A549 treated with DMSO at 1 μM for 4 hours (cell line): ENCODE measurements around the gene GGT7. TPM values are rescaled to one million over a fixed set of nuclear protein-coding genes. Genes with fewer than 3 reads are reported as not detected.

Experiments used
- total RNA-seq: library from RNA; stranded (reverse); fragments of 200-300 nt; extraction: Qiagen RNA extraction; gene quantifications from 5 replicates; pipeline ENCODE4 v1.2.3, GENCODE V29; 2022; ENCODE audit warnings: low read depth

The GGT7 gene, protein sequence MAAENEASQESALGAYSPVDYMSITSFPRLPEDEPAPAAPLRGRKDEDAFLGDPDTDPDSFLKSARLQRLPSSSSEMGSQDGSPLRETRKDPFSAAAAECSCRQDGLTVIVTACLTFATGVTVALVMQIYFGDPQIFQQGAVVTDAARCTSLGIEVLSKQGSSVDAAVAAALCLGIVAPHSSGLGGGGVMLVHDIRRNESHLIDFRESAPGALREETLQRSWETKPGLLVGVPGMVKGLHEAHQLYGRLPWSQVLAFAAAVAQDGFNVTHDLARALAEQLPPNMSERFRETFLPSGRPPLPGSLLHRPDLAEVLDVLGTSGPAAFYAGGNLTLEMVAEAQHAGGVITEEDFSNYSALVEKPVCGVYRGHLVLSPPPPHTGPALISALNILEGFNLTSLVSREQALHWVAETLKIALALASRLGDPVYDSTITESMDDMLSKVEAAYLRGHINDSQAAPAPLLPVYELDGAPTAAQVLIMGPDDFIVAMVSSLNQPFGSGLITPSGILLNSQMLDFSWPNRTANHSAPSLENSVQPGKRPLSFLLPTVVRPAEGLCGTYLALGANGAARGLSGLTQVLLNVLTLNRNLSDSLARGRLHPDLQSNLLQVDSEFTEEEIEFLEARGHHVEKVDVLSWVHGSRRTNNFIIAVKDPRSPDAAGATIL
- 6.2 to 8.1 TPM (median 7.3 TPM) in 5 replicates for total RNA-seq

DNA sequence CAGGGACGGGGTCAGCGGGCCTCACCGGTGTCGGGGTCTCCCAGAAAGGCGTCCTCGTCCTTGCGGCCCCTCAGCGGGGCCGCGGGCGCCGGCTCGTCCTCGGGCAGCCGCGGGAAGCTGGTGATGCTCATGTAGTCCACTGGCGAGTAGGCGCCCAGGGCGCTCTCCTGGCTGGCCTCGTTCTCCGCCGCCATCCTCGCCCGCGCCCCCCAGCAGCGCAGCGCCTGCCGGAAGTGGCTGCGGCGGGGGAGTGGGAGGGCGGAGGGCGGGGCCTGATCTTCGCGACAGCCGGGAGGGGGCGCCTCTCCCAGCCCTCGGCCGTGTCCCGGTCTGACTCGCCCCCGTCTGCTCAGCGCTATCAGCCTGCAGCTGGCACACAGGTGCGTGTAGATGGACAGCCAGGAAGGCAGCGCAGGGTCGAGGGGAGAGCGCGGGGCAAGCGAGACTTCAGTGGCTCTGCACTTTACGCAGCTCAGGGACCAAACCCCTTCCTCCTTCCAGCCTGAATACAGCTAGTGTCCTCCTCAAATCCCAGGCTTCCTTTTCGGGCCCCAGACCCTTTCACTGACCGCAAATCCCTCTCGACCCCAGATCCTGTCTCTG, at the start of gene GGT7:
TSS of gene GGT7 (minus strand) at position 235 of the 603 bp plus-strand sequence. CDS start at position 194, 41 bp downstream.

GRCh38 chr20:34876406-34877282, 4.0 kb upstream of the GGT7 start, which contains the start of gene ACSS2:
ACSS2 (plus strand) TSS chr20:34876612; CDS start chr20:34876646, 34 bp downstream.

DNA sequence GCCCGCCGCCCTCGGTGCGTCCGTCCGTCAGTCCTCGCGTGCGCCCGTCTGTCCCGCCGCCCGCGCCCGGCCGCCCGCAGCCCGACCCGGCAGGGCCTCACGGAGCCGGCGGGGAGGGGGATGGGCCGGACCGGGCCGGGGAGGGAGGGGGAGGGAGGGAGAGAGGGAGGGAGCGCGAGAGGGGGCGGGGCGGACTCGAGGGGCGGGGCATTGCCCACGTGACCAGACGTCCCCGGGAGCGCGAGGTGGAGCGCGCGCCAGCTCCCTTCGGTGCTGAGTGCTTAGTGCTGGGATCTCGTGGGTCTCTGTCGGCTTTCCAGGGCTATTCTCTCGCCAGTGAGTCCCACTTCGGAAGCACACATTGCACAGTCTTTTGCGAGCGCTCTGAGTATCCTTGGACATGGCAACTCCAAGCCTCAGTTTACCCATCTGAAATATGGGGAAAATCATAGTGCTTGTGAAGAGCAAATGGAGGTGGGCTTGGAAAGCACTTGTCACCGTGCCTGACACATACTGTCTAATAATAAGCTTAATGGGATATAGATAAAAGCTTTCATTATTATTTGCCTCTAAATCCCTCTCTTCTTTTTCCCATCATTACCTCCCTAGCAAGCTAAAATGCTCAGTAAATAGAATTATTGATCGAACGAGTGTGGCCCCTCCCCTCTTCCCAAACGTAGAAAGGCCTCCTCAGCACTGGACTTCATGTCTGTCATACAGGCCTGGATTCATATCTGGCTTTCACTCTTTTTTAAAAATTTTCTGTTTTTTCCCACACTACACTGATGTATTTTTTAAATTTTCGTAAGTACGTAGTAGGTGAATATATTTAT, 46.9 kb downstream of the GGT7 start, which contains the start of gene NCOA6:
TSS of gene NCOA6 (minus strand) at position 122 of the 833 bp plus-strand sequence. CDS start 43,296 bp downstream, outside the sequence.

Other genes with a start within 250 kb of the GGT7 start
- 25.1 to 31.2 TPM (median 30.0 TPM) in 5 replicates for gene PIGU, start 195.8 kb downstream of the GGT7 start, total RNA-seq
- gene TP53INP2, start 168.5 kb downstream of the GGT7 start, total RNA-seq = 7.4 to 10.6 TPM (median 7.5 TPM) in 5 replicates
- 16.3 to 21.7 TPM (median 20.8 TPM) in 5 replicates for gene NCOA6, start 47.2 kb downstream of the GGT7 start, total RNA-seq
- 7.1 to 10.2 TPM (median 9.2 TPM) in 5 replicates for gene ACSS2, start 3.8 kb upstream of the GGT7 start, total RNA-seq
- 56.8 to 60.3 TPM (median 59.2 TPM) in 5 replicates for gene GSS, start 83.0 kb upstream of the GGT7 start, total RNA-seq
- 0.08 to 0.17 TPM (median 0.13 TPM) in 4 of 5 replicates, not detected in the other for gene MYH7B, start 83.0 kb upstream of the GGT7 start, total RNA-seq
- gene TRPC4AP, start 220.0 kb upstream of the GGT7 start, total RNA-seq = 46.7 to 61.3 TPM (median 57.9 TPM) in 5 replicates